Astrocyte (in vitro differentiated cells and primary cell): ENCODE measurements around the gene ZFYVE26. TPM values are rescaled to one million over a fixed set of nuclear protein-coding genes. Genes with fewer than 3 reads are reported as not detected.

Experiments
- DNase-seq: peaks from one replicate; pipeline ENCODE4 v3.0.0-alpha.2; 2010; ENCODE audit warnings: low read depth
- FAIRE-seq: peaks from 2 replicates; lab custom pipeline; 2011; peaks lifted over from hg19 to GRCh38; lab: Jason Lieb, UNC
- H2AFZ ChIP-seq: 2 replicates; pipeline ENCODE4 v1.6.0; 2012; ENCODE audit warnings: low read depth, low read length, inconsistent platforms
- H3K27ac ChIP-seq: 2 replicates; pipeline ENCODE4 v1.5.1; 2011; ENCODE audit warnings: low read depth, low read length, inconsistent platforms
- H3K27me3 ChIP-seq: 2 replicates; pipeline ENCODE4 v1.6.0; 2011; ENCODE audit warnings: low read length, inconsistent platforms; ENCODE audit not compliant: insufficient read depth
- H3K36me3 ChIP-seq: 2 replicates; pipeline ENCODE4 v1.5.1; 2011; ENCODE audit warnings: low read length, inconsistent platforms; ENCODE audit not compliant: insufficient read depth
- H3K4me1 ChIP-seq: 2 replicates; pipeline ENCODE4 v1.5.1; 2011; ENCODE audit warnings: low read length, inconsistent platforms; ENCODE audit not compliant: insufficient read depth
- H3K4me2 ChIP-seq: 2 replicates; pipeline ENCODE4 v1.6.0; 2012; ENCODE audit warnings: low read length, inconsistent platforms
- H3K4me3 ChIP-seq: 2 replicates; pipeline ENCODE4 v1.5.1; 2011; ENCODE audit warnings: low read depth, mild to moderate bottlenecking, low read length, inconsistent platforms; ENCODE audit not compliant: insufficient read depth
- H3K79me2 ChIP-seq: 2 replicates; pipeline ENCODE4 v1.6.0; 2012; ENCODE audit warnings: mild to moderate bottlenecking, low read length, inconsistent platforms; ENCODE audit not compliant: insufficient read depth
- H3K9ac ChIP-seq: 2 replicates; pipeline ENCODE4 v1.6.0; 2012; ENCODE audit warnings: mild to moderate bottlenecking, low read length, inconsistent platforms
- H3K9me3 ChIP-seq: 2 replicates; pipeline ENCODE4 v1.5.1; 2012; ENCODE audit warnings: low read depth, mild to moderate bottlenecking, low read length, inconsistent platforms; ENCODE audit not compliant: insufficient read depth
- H4K20me1 ChIP-seq: 2 replicates; pipeline ENCODE4 v1.6.0; 2012; ENCODE audit warnings: low read length, inconsistent platforms; ENCODE audit not compliant: insufficient read depth
- H3K27ac Mint-ChIP-seq: one replicate; pipeline ENCODE4 v1.8.0; 2021; ENCODE audit warnings: mild to moderate bottlenecking, mixed read lengths; ENCODE audit not compliant: unreplicated experiment
- H3K27me3 Mint-ChIP-seq: one replicate; pipeline ENCODE4 v1.8.0; 2021; ENCODE audit warnings: low read depth, mixed read lengths; ENCODE audit not compliant: unreplicated experiment
- H3K36me3 Mint-ChIP-seq: one replicate; pipeline ENCODE4 v1.8.0; 2021; ENCODE audit warnings: low read depth, mixed read lengths; ENCODE audit not compliant: unreplicated experiment
- H3K4me1 Mint-ChIP-seq: one replicate; pipeline ENCODE4 v1.8.0; 2021; ENCODE audit warnings: low read depth, mixed read lengths; ENCODE audit not compliant: unreplicated experiment
- H3K4me3 Mint-ChIP-seq: one replicate; pipeline ENCODE4 v1.8.0; 2021; ENCODE audit warnings: mild to moderate bottlenecking, moderate library complexity, mixed read lengths; ENCODE audit not compliant: unreplicated experiment
- H3K9me3 Mint-ChIP-seq: one replicate; pipeline ENCODE4 v1.8.0; 2021; ENCODE audit warnings: mild to moderate bottlenecking, mixed read lengths; ENCODE audit not compliant: unreplicated experiment
- CTCF ChIP-seq: IDR thresholded peaks from 2 replicates; pipeline ENCODE4 v1.5.1; 2011; ENCODE audit warnings: low read depth, mild to moderate bottlenecking, inconsistent platforms, low read length, moderate library complexity; ENCODE audit not compliant: insufficient read depth
- EZH2 ChIP-seq: IDR thresholded peaks from 2 replicates; pipeline ENCODE4 v1.6.1; 2012; ENCODE audit warnings: mild to moderate bottlenecking, low read length, inconsistent platforms; ENCODE audit not compliant: insufficient read depth
- total RNA-seq: library from RNA; stranded (reverse); gene quantifications from 2 replicates; pipeline ENCODE4 v1.2.1, GENCODE V29; 2021

Gene ZFYVE26
- total RNA-seq, 1 donor from 2014 or later = 27.4 TPM

GRCh38 chr14:67698179-67698578, 118.2 kb downstream of the ZFYVE26 start:
- Mint-ChIP-seq H3K4me3 (no peak overlapping the region), H3K27me3 (no peaks in the 10 kb centered on the region), H3K9me3 (no peaks in the 10 kb centered on the region), H3K36me3 (no peaks in the 10 kb centered on the region), H3K4me1 (peaks cover 10% of the 10 kb centered on the region), H3K27ac (no peak overlapping the region)
- Histone ChIP-seq H3K4me2 (no peak overlapping the region), H3K27ac (no peak overlapping the region), H3K79me2 (peaks cover 22% of the 10 kb centered on the region), H3K27me3 (no peaks in the 10 kb centered on the region), H3K4me1 (peaks cover 8% of the 10 kb centered on the region), H3K9me3 (no peaks in the 10 kb centered on the region), H3K36me3 (no peaks in the 10 kb centered on the region), H4K20me1 (peaks cover 10% of the 10 kb centered on the region), H3K4me3 (no peak overlapping the region), H3K9ac (no peak overlapping the region), H2AFZ (no peak overlapping the region)
- TF ChIP-seq CTCF (no peak), EZH2 (no peak)
- DNase-seq (no peak), FAIRE-seq (no peak)

- H3K27me3 ChIP-seq = no peaks in the 10 kb centered on the region
- H3K4me2 ChIP-seq = no peak overlapping the region
- no peak overlapping the region for H3K27ac ChIP-seq
- H4K20me1 ChIP-seq = peaks cover 21% of the 10 kb centered on the region
- Mint-ChIP-seq H3K27me3 (no peaks in the 10 kb centered on the region), H3K4me3 (no peak overlapping the region), H3K4me1 (peaks cover 17% of the 10 kb centered on the region), H3K27ac (no peak overlapping the region), H3K9me3 (no peaks in the 10 kb centered on the region), H3K36me3 (no peaks in the 10 kb centered on the region)
- no peak overlapping the region for H3K4me3 ChIP-seq
- H3K79me2 ChIP-seq = peaks cover 33% of the 10 kb centered on the region
- TF ChIP-seq CTCF (no peak), EZH2 (no peak)
- H3K36me3 ChIP-seq = peaks cover 5% of the 10 kb centered on the region
- FAIRE-seq (no peak), DNase-seq (no peak)
- no peak overlapping the region for H2AFZ ChIP-seq
- no peak overlapping the region for H3K9ac ChIP-seq
- no peaks in the 10 kb centered on the region for H3K9me3 ChIP-seq
- peaks cover 13% of the 10 kb centered on the region for H3K4me1 ChIP-seq
These were observed 119.4 kb downstream of the ZFYVE26 start for GRCh38 chr14:67697006-67697405.

Other genes starting within 250 kb of the ZFYVE26 start
- 11.3 and 13.5 TPM in 2 replicates for gene PIGH, start 216.3 kb downstream of the ZFYVE26 start, total RNA-seq
- gene ARG2, start 196.7 kb downstream of the ZFYVE26 start, total RNA-seq = 8.9 and 11.6 TPM in 2 replicates
- 82.7 and 92.0 TPM in 2 replicates for gene VTI1B, start 142.0 kb downstream of the ZFYVE26 start, total RNA-seq
- gene RDH11, start 120.8 kb downstream of the ZFYVE26 start, total RNA-seq = 92.3 and 96.2 TPM in 2 replicates
- gene RDH12, start 114.7 kb downstream of the ZFYVE26 start, total RNA-seq = 0.16 TPM in 1 of 2 replicates, not detected in the other
- gene RAD51B, start 3.2 kb upstream of the ZFYVE26 start, total RNA-seq = 8.2 and 10.8 TPM in 2 replicates